GM12878 (cell line): ENCODE data around the gene CFAP99. TPM values are rescaled to one million over a fixed set of nuclear protein-coding genes. Genes with fewer than 3 reads are reported as not detected.

Experiments
- ASH2L ChIP-seq: fragments of 300-600, 200-600 bp; sonication (generic); IDR thresholded peaks from 2 replicates; pipeline ENCODE4 v1.6.1; 2017; ENCODE audit warnings: low read depth, mild to moderate bottlenecking, borderline replicate concordance
- ATF7 ChIP-seq: fragments of 450-650 bp; IDR thresholded peaks from 2 replicates; pipeline ENCODE4 v1.6.1; 2016; ENCODE audit warnings: low read depth, mild to moderate bottlenecking
- BHLHE40 ChIP-seq, 2 experiments: fragments of 450-650 bp in 1 of 2; IDR thresholded peaks; 2 replicates each; pipeline ENCODE4 v1.6.1; 2011 to 2017; ENCODE audit warnings: low read depth in 2 of 2, borderline replicate concordance in 1 of 2, improper control_type of control experiment in 1 of 2, low read length in 1 of 2, mild to moderate bottlenecking in 1 of 2
- IKZF1 ChIP-seq: fragments of 450-650 bp; conservative IDR thresholded peaks from 2 replicates; pipeline ENCODE4 v1.6.1; 2017; ENCODE audit warnings: antibody characterized with exemption, mild to moderate bottlenecking
- KAT2A ChIP-seq: conservative IDR thresholded peaks from 2 replicates; pipeline ENCODE4 v1.6.1; 2011; ENCODE audit warnings: low read depth, low read length; ENCODE audit not compliant: control insufficient read depth
- KDM1A ChIP-seq: fragments of 200-600 bp; sonication (generic); IDR thresholded peaks from 2 replicates; pipeline ENCODE4 v1.6.1; 2016; ENCODE audit warnings: borderline replicate concordance
- MEF2B ChIP-seq: fragments of 450-650 bp; IDR thresholded peaks from 2 replicates; pipeline ENCODE4 v1.6.1; 2018; ENCODE audit warnings: mild to moderate bottlenecking, moderate library complexity; ENCODE audit not compliant: partially characterized antibody, poor library complexity, severe bottlenecking
- NFIC ChIP-seq: IDR thresholded peaks from 2 replicates; pipeline ENCODE4 v1.6.1; 2012; ENCODE audit warnings: low read depth, mild to moderate bottlenecking, inconsistent platforms, low read length, moderate library complexity
- PBX3 ChIP-seq: IDR thresholded peaks from 2 replicates; pipeline ENCODE4 v1.6.1; 2011; ENCODE audit warnings: mild to moderate bottlenecking, low read depth, low read length, moderate library complexity; ENCODE audit not compliant: insufficient replicate concordance
- RELA ChIP-seq: fragments of 450-650 bp; IDR thresholded peaks from 2 replicates; pipeline ENCODE4 v1.8.0; 2014; ENCODE audit warnings: borderline replicate concordance; ENCODE audit not compliant: partially characterized antibody
- RUNX3 ChIP-seq: IDR thresholded peaks from 2 replicates; pipeline ENCODE4 v1.6.1; 2012; ENCODE audit warnings: low read length, inconsistent platforms
- SMAD1 ChIP-seq: fragments of 450-650 bp; IDR thresholded peaks from 2 replicates; pipeline ENCODE4 v1.6.1; 2018; ENCODE audit warnings: mild to moderate bottlenecking, low read depth; ENCODE audit not compliant: partially characterized antibody
- SREBF1 ChIP-seq: IDR thresholded peaks from 2 replicates; pipeline ENCODE4 v1.6.1; 2012; ENCODE audit warnings: mild to moderate bottlenecking, low read length
- STAT3 ChIP-seq: IDR thresholded peaks from 2 replicates; pipeline ENCODE4 v1.6.1; 2011; ENCODE audit warnings: low read depth, low read length, improper control_type of control experiment
- TBL1XR1 ChIP-seq: IDR thresholded peaks from 2 replicates; pipeline ENCODE4 v1.6.1; 2012; ENCODE audit warnings: low read depth, low read length, improper control_type of control experiment
- ZBTB4 ChIP-seq: fragments of 450-650 bp; formaldehyde crosslinking; IDR thresholded peaks from 2 replicates; pipeline ENCODE4 v1.4.0; 2022; ENCODE audit warnings: mild to moderate bottlenecking, moderate library complexity
- polyA plus RNA-seq, 11 experiments: library from polyadenylated mRNA; depleted of rRNA in 4 of 11; unstranded in 6 of 11; stranded (reverse) in 5 of 11; fragments of >200 nt; fragmentation: Nextera tagmentation in 4 of 11; fragmentation: Illumina TruSeq in 1 of 11; extraction: Ambion mirVana in 4 of 11; extraction: Trizol in 1 of 11; gene quantifications; 1 replicate in 1 of 11; 2 replicates in 10 of 11; pipeline versions ENCODE4 v1.2.1 to v1.2.3, GENCODE V29; 2011 to 2016; ENCODE audit warnings: inconsistent platforms in 2 of 11, missing spikeins in 2 of 11, low read depth in 1 of 11
- total RNA-seq, 4 experiments: library from RNA; depleted of rRNA in 3 of 4; stranded (reverse); fragments of >200 nt in 3 of 4; fragmentation: Illumina TruSeq in 1 of 4; extraction: Trizol in 1 of 4; gene quantifications; 2 replicates each; pipeline versions ENCODE4 v1.2.1 to v1.2.3, GENCODE V29; 2013 to 2021
- TF ChIP-seq, protein P1 (sequence below): fragments of 450-650 bp; IDR thresholded peaks from 2 replicates; pipeline ENCODE4 v1.6.1; 2016; ENCODE audit warnings: mild to moderate bottlenecking
- TF ChIP-seq, protein P2 (sequence below): IDR thresholded peaks from 2 replicates; pipeline ENCODE4 v1.6.1; 2012; ENCODE audit warnings: mild to moderate bottlenecking, low read depth, low read length
- TF ChIP-seq, protein P3 (sequence below): fragments of 150-350 bp; IDR thresholded peaks from 2 replicates; pipeline ENCODE4 v1.6.1; 2014; ENCODE audit warnings: mild to moderate bottlenecking, low read depth, low read length

Gene CFAP99
- total and polyA plus RNA-seq, 10 of the 15 experiments (the other 5 are each of a cell fraction or from before 2014, with no cell fraction given) = not detected

GRCh38 chr4:2497931-2498330, 79.2 kb downstream of the CFAP99 start (continued):
- no peak for TF ChIP-seq KAT2A
- TF ChIP-seq TBL1XR1 = 0 out of 2 replicates have a peak, but pooled peaks have one; percentile 46
- no peak for TF ChIP-seq SREBF1
- peak; percentile 37; the same call in 1 of the 2 replicates for TF ChIP-seq IKZF1
- TF ChIP-seq, protein P1, sequence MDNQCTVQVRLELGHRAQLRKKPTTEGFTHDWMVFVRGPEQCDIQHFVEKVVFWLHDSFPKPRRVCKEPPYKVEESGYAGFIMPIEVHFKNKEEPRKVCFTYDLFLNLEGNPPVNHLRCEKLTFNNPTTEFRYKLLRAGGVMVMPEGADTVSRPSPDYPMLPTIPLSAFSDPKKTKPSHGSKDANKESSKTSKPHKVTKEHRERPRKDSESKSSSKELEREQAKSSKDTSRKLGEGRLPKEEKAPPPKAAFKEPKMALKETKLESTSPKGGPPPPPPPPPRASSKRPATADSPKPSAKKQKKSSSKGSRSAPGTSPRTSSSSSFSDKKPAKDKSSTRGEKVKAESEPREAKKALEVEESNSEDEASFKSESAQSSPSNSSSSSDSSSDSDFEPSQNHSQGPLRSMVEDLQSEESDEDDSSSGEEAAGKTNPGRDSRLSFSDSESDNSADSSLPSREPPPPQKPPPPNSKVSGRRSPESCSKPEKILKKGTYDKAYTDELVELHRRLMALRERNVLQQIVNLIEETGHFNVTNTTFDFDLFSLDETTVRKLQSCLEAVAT = 0 out of 2 replicates have a peak, but pooled peaks have one; percentile 49
- TF ChIP-seq MEF2B = no peak
- peak; percentile 2 for TF ChIP-seq RELA
- peak; percentile 59 for TF ChIP-seq SMAD1
- TF ChIP-seq ASH2L = no peak
- TF ChIP-seq KDM1A = no peak
- no peak for TF ChIP-seq ZBTB4 (CRISPR knock-in tag)
- TF ChIP-seq BHLHE40 (IDR thresholded peaks at IDR 0.05; ENCODE audit: borderline replicate concordance in 1 of 2, low read depth in 2 of 2, low read length in 1 of 2) = peak; percentile 46 to 86
- peak; percentile 67 for TF ChIP-seq ATF7
- TF ChIP-seq RUNX3 = peak; percentile 41; the same call in 1 of the 2 replicates
- TF ChIP-seq STAT3 = no peak
- TF ChIP-seq PBX3 = peak; percentile 20
- TF ChIP-seq, protein P2, sequence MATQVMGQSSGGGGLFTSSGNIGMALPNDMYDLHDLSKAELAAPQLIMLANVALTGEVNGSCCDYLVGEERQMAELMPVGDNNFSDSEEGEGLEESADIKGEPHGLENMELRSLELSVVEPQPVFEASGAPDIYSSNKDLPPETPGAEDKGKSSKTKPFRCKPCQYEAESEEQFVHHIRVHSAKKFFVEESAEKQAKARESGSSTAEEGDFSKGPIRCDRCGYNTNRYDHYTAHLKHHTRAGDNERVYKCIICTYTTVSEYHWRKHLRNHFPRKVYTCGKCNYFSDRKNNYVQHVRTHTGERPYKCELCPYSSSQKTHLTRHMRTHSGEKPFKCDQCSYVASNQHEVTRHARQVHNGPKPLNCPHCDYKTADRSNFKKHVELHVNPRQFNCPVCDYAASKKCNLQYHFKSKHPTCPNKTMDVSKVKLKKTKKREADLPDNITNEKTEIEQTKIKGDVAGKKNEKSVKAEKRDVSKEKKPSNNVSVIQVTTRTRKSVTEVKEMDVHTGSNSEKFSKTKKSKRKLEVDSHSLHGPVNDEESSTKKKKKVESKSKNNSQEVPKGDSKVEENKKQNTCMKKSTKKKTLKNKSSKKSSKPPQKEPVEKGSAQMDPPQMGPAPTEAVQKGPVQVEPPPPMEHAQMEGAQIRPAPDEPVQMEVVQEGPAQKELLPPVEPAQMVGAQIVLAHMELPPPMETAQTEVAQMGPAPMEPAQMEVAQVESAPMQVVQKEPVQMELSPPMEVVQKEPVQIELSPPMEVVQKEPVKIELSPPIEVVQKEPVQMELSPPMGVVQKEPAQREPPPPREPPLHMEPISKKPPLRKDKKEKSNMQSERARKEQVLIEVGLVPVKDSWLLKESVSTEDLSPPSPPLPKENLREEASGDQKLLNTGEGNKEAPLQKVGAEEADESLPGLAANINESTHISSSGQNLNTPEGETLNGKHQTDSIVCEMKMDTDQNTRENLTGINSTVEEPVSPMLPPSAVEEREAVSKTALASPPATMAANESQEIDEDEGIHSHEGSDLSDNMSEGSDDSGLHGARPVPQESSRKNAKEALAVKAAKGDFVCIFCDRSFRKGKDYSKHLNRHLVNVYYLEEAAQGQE = no peak
- 0 out of 2 replicates have a peak, but pooled peaks have one; percentile 19 for TF ChIP-seq NFIC
- TF ChIP-seq, protein P3, sequence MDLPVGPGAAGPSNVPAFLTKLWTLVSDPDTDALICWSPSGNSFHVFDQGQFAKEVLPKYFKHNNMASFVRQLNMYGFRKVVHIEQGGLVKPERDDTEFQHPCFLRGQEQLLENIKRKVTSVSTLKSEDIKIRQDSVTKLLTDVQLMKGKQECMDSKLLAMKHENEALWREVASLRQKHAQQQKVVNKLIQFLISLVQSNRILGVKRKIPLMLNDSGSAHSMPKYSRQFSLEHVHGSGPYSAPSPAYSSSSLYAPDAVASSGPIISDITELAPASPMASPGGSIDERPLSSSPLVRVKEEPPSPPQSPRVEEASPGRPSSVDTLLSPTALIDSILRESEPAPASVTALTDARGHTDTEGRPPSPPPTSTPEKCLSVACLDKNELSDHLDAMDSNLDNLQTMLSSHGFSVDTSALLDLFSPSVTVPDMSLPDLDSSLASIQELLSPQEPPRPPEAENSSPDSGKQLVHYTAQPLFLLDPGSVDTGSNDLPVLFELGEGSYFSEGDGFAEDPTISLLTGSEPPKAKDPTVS = no peak
